Right lobe of liver (tissue), 4 donors: ENCODE data around the gene TYSND1.

Source experiments
- CTCF ChIP-seq, 4 donors: fragments of 200-600 bp in 3 of 4; fragments of 450-650 bp in 1 of 4; IDR thresholded peaks; one replicate each; pipeline versions ENCODE4 v1.5.1 to v1.8.0; 2016 to 2022; ENCODE audit warnings: antibody characterized with exemption in 4 of 4, mild to moderate bottlenecking in 2 of 4
- POLR2A ChIP-seq: fragments of 450-650 bp; IDR thresholded peaks from one replicate; pipeline ENCODE4 v1.6.1; 2017; ENCODE audit warnings: antibody characterized with exemption, mild to moderate bottlenecking
- donor health status: DM: no; HTN: no; CAD: no.
- donor health status: DM: no; HTN: no; CAD: no.
- donor health status: DM: no; HTN: yes; CAD: no.

- TF ChIP-seq CTCF (IDR thresholded peaks at IDR 0.05) (no peak), POLR2A (no peak)
Measured at GRCh38 chr10:70186090-70186489, 39.6 kb upstream of the TYSND1 start.
